ENCODE data around the gene HACE1. TPM values are rescaled to one million over a fixed set of nuclear protein-coding genes. Genes with fewer than 3 reads are reported as not detected.

The HACE1 gene
- total RNA-seq, 1 experiment from 2014 or later = 4.3 TPM

DNA sequence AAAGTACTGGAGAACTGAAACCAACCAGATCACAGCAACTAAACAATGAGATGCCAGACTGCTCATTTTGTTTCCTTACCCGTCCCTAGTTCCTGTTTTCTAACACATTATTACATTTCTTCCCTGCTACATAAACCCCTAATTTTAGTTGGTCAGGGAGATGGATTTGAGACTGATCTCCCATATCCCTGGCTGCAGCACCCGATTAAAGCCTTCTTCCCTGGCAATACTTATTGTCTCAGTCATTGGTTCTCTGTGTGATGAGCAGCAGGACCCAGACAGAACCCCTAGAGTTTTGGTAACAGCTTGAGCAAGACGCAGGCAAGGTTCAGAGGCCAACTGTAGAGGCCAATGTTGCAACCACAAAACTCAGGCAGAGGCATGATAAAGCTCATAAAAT, 28.3 kb upstream of the HACE1 start:
- H3K4me3 ChIP-seq (ENCODE audit: low read length) = no peak overlapping the region
- BruUV-seq (replicated peaks) = no TSS peak
- H3K9me3 ChIP-seq (ENCODE audit: low read length) = no peaks in the 10 kb centered on the region
- no peaks in the 10 kb centered on the region for H3K9me2 ChIP-seq (replicated peaks; ENCODE audit: low read length)
- TF ChIP-seq, protein P1, sequence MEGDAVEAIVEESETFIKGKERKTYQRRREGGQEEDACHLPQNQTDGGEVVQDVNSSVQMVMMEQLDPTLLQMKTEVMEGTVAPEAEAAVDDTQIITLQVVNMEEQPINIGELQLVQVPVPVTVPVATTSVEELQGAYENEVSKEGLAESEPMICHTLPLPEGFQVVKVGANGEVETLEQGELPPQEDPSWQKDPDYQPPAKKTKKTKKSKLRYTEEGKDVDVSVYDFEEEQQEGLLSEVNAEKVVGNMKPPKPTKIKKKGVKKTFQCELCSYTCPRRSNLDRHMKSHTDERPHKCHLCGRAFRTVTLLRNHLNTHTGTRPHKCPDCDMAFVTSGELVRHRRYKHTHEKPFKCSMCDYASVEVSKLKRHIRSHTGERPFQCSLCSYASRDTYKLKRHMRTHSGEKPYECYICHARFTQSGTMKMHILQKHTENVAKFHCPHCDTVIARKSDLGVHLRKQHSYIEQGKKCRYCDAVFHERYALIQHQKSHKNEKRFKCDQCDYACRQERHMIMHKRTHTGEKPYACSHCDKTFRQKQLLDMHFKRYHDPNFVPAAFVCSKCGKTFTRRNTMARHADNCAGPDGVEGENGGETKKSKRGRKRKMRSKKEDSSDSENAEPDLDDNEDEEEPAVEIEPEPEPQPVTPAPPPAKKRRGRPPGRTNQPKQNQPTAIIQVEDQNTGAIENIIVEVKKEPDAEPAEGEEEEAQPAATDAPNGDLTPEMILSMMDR (conservative IDR thresholded peaks at IDR 0.05; ENCODE audit: low read depth, low read length) = no peak
- no peak for TF ChIP-seq EZH2phosphoT487 (IDR thresholded peaks at IDR 0.05; ENCODE audit: borderline replicate concordance, low read length)
- no peak for TF ChIP-seq EZH2 (IDR thresholded peaks at IDR 0.05; ENCODE audit: low read length, unreplicated experiment)
- DNase-seq (no peak), ATAC-seq (no peak)
- intact Hi-C loops (cut with micrococcal nuclease) = no loop called here
- no peaks in the 10 kb centered on the region for H3K27me3 ChIP-seq (ENCODE audit: low read length)
- H2AFZ ChIP-seq (ENCODE audit: low read length) = no peak overlapping the region
- H3K27ac ChIP-seq (ENCODE audit: low read length) = no peak overlapping the region
- H3K4me1 ChIP-seq (ENCODE audit: insufficient read depth, low read length) = no peaks in the 10 kb centered on the region
- ChIA-PET POLR2A (ENCODE audit: unreplicated experiment) (no interaction called here), CTCF (no interaction called here)
- H3K79me2 ChIP-seq (ENCODE audit: low read length) = no peaks in the 10 kb centered on the region
- no peak overlapping the region for H3K9ac ChIP-seq (ENCODE audit: low read length)
- no peaks in the 10 kb centered on the region for H3K36me3 ChIP-seq (ENCODE audit: low read depth, low read length)
- no peaks in the 10 kb centered on the region for H4K20me1 ChIP-seq (ENCODE audit: low read length)
- H3F3A ChIP-seq (ENCODE audit: low read length, unreplicated experiment) = no peaks in the 10 kb centered on the region
- no peak overlapping the region for H3K4me2 ChIP-seq (ENCODE audit: low read length)

DNA sequence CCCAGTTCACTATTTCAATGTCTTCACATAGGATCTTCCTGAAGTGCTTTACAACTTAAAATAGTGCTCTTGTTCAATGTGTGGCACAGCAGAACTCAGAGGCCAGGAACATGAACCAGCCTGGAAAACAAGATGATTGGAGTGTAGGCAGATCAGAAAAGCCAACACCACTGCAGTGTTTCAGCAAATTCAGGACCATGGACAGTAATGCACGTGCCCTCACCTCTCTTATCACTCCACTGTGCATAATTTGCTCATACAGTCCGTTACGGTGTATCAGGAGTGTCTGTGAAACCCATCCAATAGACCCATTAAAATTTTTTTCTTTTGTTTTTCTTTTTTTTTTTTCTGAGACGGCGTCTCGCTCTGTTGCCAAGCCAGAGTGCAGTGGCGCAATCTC, 27.6 kb upstream of the HACE1 start:
- Histone ChIP-seq H3K9me2 (replicated peaks; ENCODE audit: low read length) (no peaks in the 10 kb centered on the region), H4K20me1 (ENCODE audit: low read length) (no peaks in the 10 kb centered on the region), H3K4me1 (ENCODE audit: insufficient read depth, low read length) (no peaks in the 10 kb centered on the region), H2AFZ (ENCODE audit: low read length) (no peak overlapping the region), H3K79me2 (ENCODE audit: low read length) (no peaks in the 10 kb centered on the region), H3K27ac (ENCODE audit: low read length) (no peak overlapping the region), H3F3A (ENCODE audit: low read length, unreplicated experiment) (no peaks in the 10 kb centered on the region), H3K27me3 (ENCODE audit: low read length) (no peaks in the 10 kb centered on the region), H3K4me3 (ENCODE audit: low read length) (no peak overlapping the region), H3K9me3 (ENCODE audit: low read length) (no peaks in the 10 kb centered on the region), H3K4me2 (ENCODE audit: low read length) (no peak overlapping the region), H3K36me3 (ENCODE audit: low read depth, low read length) (no peaks in the 10 kb centered on the region), H3K9ac (ENCODE audit: low read length) (no peak overlapping the region)
- CTCF ChIA-PET = no interaction called here
- ATAC-seq (no peak), DNase-seq (peak; percentile 6)
- BruUV-seq (replicated peaks) = no TSS peak
- intact Hi-C loops (cut with micrococcal nuclease) = no loop called here
- TF ChIP-seq, protein P1 (conservative IDR thresholded peaks at IDR 0.05; ENCODE audit: low read depth, low read length) = no peak
- TF ChIP-seq EZH2phosphoT487 (IDR thresholded peaks at IDR 0.05; ENCODE audit: borderline replicate concordance, low read length) (no peak), EZH2 (IDR thresholded peaks at IDR 0.05; ENCODE audit: low read length, unreplicated experiment) (no peak)
- POLR2A ChIA-PET (ENCODE audit: unreplicated experiment) = no interaction called here

- ChIA-PET CTCF (no interaction called here), POLR2A (ENCODE audit: unreplicated experiment) (no interaction called here)
- H3K9ac ChIP-seq (ENCODE audit: low read length) = no peak overlapping the region
- ATAC-seq = no peak
- no peaks in the 10 kb centered on the region for H3K9me2 ChIP-seq (replicated peaks; ENCODE audit: low read length)
- no peaks in the 10 kb centered on the region for H3K4me1 ChIP-seq (ENCODE audit: insufficient read depth, low read length)
- no peak for DNase-seq
- H3K9me3 ChIP-seq (ENCODE audit: low read length) = no peaks in the 10 kb centered on the region
- BruUV-seq (replicated peaks) = no TSS peak
- no peaks in the 10 kb centered on the region for H3K36me3 ChIP-seq (ENCODE audit: low read depth, low read length)
- H3K79me2 ChIP-seq (ENCODE audit: low read length) = no peaks in the 10 kb centered on the region
- H3K27me3 ChIP-seq (ENCODE audit: low read length) = no peaks in the 10 kb centered on the region
- H3K27ac ChIP-seq (ENCODE audit: low read length) = no peak overlapping the region
- no peaks in the 10 kb centered on the region for H3F3A ChIP-seq (ENCODE audit: low read length, unreplicated experiment)
- intact Hi-C loops (cut with micrococcal nuclease) = no loop called here
- no peak overlapping the region for H2AFZ ChIP-seq (ENCODE audit: low read length)
- no peaks in the 10 kb centered on the region for H4K20me1 ChIP-seq (ENCODE audit: low read length)
- no peak overlapping the region for H3K4me2 ChIP-seq (ENCODE audit: low read length)
- no peak overlapping the region for H3K4me3 ChIP-seq (ENCODE audit: low read length)
- no peak for TF ChIP-seq EZH2 (IDR thresholded peaks at IDR 0.05; ENCODE audit: low read length, unreplicated experiment)
- TF ChIP-seq EZH2phosphoT487 (IDR thresholded peaks at IDR 0.05; ENCODE audit: borderline replicate concordance, low read length) = no peak
- TF ChIP-seq, protein P1 (conservative IDR thresholded peaks at IDR 0.05; ENCODE audit: low read depth, low read length) = no peak
Observed at GRCh38 chr6:104885518-104886043, 25.9 kb upstream of the HACE1 start.

Data from PC-3 (cell line).